Measurements from ENCODE around the gene C19orf67.
"Not testable (repeated sequence)": the region's sequence is repeated elsewhere in the genome, so short reads cannot be mapped to it uniquely, and the experiment has no call there.

The C19orf67 gene

DNA sequence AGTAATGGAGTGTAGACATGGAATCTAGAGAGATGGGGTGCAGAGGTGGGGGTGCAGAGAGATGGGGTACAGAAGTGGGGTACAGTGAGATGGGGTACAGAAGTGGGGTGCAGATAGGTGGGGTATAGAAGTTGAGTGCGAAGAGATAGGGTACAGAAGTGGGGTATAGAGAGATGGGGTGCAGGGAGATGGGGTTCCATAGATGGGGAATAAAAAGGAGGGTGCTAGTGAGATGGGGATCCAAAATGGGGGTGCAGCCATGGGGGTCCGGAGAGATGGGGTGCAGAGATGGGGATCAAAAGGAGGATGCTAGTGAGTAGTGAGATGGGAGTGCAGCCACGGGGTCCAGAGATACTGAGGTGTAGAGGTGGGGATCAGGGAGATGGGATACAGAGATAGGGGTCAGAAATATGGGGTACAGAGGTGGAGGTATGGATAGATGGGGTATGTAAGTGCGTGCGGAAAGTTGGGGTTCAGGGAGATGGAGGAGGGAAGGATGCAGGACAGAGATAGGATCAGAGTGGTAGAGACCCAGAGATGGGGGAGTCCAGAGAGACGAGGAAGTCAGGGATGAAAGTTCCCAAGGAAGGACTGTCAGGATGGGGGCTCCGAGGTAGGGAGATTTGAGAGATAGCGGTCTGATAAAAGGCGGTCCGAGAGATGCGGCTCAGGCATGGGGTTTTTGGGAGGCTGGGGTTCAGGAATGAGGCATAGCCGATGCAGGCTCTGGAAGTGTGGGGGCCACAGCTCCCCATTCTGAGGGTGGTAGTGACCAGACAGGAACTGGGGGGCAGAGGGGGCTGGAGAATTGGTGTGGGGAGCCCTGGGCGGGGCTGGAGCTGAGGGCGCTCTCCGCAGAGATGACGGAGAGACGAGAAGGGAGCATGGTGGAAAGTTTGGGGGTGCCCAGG is 27.1 kb downstream of the C19orf67 start:
- peaks cover 41% of the 10 kb centered on the region for H3K4me1 Mint-ChIP-seq
- ATAC-seq (no peak), DNase-seq (ENCODE audit: low spot score in 2 of 2) (no peak)
- no peak overlapping the region for H3K27ac Mint-ChIP-seq
- no peaks in the 10 kb centered on the region for H3K9me3 Mint-ChIP-seq
- H3K4me3 Mint-ChIP-seq = peak overlapping the region; percentile 67
- H3K36me3 Mint-ChIP-seq = no peaks in the 10 kb centered on the region

DNA sequence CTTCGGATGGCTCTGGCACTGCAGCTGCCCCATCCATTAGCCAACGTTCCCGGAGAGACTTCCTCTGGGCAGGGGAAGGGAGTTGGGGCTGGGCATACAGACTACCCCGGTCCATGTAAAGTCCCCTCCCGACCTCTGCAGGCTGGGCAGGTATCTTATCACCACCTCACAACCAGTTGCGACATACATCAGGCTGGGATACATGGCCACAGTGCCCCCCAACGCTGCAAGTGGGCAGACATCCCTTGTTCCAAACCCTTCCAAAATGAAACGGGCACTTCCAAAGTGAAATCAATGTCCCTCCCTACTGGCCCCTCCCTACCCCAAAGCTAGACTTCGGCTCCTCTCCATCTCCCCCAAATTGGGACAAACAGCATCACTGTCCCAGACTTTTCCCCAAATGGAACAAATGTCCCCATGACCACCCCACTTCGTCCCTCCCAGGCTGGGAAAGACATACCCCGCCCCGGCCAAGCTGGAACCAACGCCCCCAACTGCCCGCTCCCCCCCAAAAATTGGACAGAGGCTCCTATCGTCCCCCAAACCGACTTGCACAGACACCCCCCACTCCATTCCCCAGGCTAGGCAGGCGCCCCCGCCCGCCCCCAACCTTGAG is 28.7 kb downstream of the C19orf67 start:
- H3K4me3 Mint-ChIP-seq = peak overlapping the region; percentile 67
- ATAC-seq (no peak), DNase-seq (ENCODE audit: low spot score in 2 of 2) (no peak)
- H3K9me3 Mint-ChIP-seq = no peaks in the 10 kb centered on the region
- no peak overlapping the region for H3K27ac Mint-ChIP-seq
- peaks cover 45% of the 10 kb centered on the region for H3K4me1 Mint-ChIP-seq
- H3K36me3 Mint-ChIP-seq = peaks cover 14% of the 10 kb centered on the region

DNA sequence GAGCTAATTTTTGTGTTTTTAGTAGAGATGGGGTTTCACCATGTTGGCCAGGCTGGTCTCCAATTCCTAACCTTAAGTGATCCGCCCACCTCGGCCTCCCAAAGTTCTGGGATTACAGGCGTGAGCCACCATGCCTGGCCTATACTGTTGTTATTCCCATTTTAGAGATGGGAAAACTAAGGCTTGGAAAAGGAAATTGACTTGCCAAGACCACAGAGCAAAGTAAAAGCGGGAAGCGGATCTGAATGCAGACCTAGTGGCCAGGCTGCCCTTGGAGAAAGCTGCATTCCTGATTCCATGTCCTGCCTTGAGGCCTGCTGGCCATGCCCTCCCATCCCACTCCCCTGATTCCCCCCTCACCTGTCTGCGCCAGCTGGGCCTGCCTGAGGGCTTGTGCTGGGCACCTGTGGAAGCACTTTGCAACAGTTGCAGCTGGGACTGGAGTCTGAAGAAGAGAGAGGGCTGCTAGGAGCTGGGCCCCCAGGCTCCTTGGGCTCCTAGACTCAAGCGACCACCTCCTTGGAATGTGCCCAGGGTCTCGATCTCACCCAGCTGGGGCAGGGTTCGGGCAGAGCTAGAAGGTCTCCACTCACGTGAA is 29.4 kb downstream of the C19orf67 start:
- Mint-ChIP-seq H3K36me3 (peaks cover 21% of the 10 kb centered on the region), H3K9me3 (no peaks in the 10 kb centered on the region), H3K4me1 (peaks cover 45% of the 10 kb centered on the region), H3K27ac (no peak overlapping the region), H3K4me3 (no peak overlapping the region)
- ATAC-seq (no peak), DNase-seq (ENCODE audit: low spot score in 2 of 2) (no peak)

DNA sequence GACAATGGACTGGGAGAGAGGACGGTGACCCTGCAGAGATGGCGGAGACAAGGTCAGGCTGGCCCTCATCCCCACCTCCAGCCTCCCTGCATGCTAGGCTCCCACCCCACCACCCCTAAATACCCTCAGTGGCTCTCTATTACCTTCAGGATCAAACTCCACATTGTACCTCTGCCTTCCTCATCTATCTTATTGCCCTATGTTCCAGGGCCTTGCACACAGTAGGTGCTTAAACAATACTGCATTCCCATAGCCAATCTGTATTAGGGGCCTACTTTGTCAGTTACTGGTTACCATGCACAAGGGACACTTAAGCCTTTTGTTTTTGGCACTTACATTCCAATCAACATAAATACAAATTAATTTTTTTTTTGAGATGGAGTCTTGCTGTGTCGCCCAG is 30.2 kb downstream of the C19orf67 start:
- peaks cover 45% of the 10 kb centered on the region for H3K4me1 Mint-ChIP-seq
- DNase-seq (ENCODE audit: low spot score in 2 of 2) (no peak), ATAC-seq (peak; percentile 3)
- peaks cover 29% of the 10 kb centered on the region for H3K36me3 Mint-ChIP-seq
- H3K9me3 Mint-ChIP-seq = no peaks in the 10 kb centered on the region
- no peak overlapping the region for H3K4me3 Mint-ChIP-seq
- no peak overlapping the region for H3K27ac Mint-ChIP-seq

DNA sequence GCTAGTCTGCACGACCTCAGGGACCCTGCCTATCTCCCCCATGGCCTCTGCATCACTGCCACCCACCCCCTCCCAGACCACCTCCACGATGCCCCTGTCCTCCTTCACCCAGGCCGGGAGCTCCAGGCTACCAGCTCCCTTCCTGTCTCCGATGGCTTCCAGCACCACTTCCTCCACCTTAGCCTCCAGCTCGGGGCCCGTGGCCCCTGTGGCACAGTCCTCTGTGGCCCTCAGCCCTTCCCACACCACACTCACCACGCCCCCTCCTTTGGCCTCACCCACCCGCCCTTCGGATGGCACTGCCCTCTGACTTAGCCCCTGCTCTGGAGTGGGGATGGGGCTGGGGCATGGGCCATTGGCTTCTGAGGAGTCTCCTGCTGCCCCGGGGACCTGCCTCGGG is 30.9 kb downstream of the C19orf67 start:
- Mint-ChIP-seq H3K4me1 (peaks cover 42% of the 10 kb centered on the region), H3K4me3 (no peak overlapping the region), H3K27ac (no peak overlapping the region), H3K36me3 (peaks cover 36% of the 10 kb centered on the region), H3K9me3 (no peaks in the 10 kb centered on the region)
- no peak for DNase-seq (ENCODE audit: low spot score in 2 of 2)
- ATAC-seq = peak; percentile 5

DNA sequence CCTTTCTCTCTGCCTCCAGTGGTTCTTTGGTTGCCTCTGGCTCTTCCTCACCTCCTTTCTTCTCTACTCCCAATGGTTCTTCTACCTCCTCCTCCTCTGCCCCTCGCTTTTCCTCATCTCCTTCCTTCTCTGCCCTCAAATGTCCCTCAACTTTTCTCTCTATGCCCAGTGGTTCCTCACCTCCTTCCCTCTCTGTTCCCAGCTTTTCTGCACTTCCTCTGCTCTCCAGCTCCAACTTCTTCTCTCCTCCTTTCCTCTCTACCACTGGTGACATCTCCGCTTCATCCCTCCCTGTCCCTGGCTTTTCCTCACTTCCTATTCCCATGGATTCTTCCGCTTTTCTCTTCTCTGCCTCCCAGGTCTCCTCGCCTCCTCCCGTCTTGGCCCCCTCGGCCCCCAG is 31.5 kb downstream of the C19orf67 start:
- Mint-ChIP-seq H3K4me1 (peaks cover 38% of the 10 kb centered on the region), H3K36me3 (peaks cover 42% of the 10 kb centered on the region), H3K27ac (peak overlapping the region; percentile 38), H3K4me3 (no peak overlapping the region), H3K9me3 (no peaks in the 10 kb centered on the region)
- ATAC-seq (no peak), DNase-seq (ENCODE audit: low spot score in 2 of 2) (no peak)

DNA sequence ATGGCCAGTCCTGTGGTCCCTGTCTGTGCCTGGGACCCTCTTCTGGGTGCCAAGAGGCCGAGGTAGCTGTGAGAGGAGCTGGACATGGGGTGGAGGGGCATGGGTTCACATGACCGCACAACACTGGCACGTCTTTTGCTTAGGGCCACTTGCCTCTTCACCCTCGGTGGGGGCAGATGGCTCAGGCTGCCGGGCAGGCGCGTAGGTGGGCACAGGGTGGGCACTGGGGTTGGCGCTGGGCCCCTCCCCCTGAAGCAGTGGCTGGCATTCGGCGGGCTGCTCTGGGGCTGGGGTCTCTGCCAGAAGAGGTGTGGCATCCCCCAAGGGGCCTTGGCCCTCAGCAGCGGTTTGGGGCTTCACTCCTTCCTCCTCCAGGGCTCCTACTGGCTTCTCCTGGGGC is 32.1 kb downstream of the C19orf67 start:
- peak overlapping the region; percentile 38 for H3K27ac Mint-ChIP-seq

DNA sequence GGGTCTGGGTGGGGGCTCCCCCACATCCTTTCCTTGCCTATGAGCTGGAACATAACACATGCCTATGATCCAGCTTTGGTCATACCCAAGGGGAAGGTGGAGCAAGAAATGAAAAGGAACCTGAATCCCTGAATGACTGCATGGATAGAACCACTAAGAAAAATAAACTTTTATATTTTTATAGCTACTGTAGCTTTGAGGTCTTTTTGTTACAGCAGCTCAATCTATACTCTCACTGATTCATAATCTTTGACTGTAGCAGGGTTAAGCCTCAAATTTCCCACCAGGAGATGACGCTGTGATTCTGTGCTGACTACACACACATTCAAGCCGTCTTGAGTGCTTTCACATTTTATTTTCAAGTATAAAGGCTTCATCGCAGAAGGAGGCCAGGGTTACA is 32.6 kb downstream of the C19orf67 start:
- Mint-ChIP-seq H3K4me3 (no peak overlapping the region), H3K27ac (no peak overlapping the region), H3K4me1 (peaks cover 33% of the 10 kb centered on the region), H3K9me3 (no peaks in the 10 kb centered on the region), H3K36me3 (peaks cover 52% of the 10 kb centered on the region)
- DNase-seq (ENCODE audit: low spot score in 2 of 2) (no peak), ATAC-seq (no peak)

More for the DNA sequence above, 32.1 kb downstream of the C19orf67 start:
- Mint-ChIP-seq H3K9me3 (no peaks in the 10 kb centered on the region), H3K36me3 (peaks cover 48% of the 10 kb centered on the region), H3K4me1 (peaks cover 34% of the 10 kb centered on the region), H3K4me3 (no peak overlapping the region)
- DNase-seq (ENCODE audit: low spot score in 2 of 2) = no peak
- ATAC-seq = no peak

DNA sequence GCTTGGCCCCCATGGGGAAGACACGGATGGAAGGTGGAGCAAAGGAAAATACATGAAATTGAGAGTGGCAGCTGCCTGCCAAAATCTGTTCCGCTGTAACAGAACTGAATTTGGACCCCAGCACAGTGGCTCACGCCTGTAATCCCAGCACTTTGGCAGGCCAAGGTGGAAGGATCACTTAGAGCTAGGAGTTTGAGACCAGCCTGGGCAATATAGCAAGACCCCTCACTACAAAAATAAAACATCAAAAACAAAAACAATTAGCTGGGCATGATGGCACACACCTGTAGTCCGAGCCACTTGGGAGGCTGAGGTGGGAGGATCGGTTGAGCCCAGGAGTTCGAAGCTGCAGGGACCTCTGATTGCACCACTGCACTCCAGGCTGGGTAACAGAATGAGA is 33.1 kb downstream of the C19orf67 start:
- Mint-ChIP-seq H3K4me3 (no peak overlapping the region), H3K27ac (peak overlapping the region; percentile 23), H3K36me3 (peaks cover 58% of the 10 kb centered on the region), H3K4me1 (peaks cover 28% of the 10 kb centered on the region), H3K9me3 (no peaks in the 10 kb centered on the region)
- DNase-seq (ENCODE audit: low spot score in 2 of 2) (no peak), ATAC-seq (no peak)

DNA sequence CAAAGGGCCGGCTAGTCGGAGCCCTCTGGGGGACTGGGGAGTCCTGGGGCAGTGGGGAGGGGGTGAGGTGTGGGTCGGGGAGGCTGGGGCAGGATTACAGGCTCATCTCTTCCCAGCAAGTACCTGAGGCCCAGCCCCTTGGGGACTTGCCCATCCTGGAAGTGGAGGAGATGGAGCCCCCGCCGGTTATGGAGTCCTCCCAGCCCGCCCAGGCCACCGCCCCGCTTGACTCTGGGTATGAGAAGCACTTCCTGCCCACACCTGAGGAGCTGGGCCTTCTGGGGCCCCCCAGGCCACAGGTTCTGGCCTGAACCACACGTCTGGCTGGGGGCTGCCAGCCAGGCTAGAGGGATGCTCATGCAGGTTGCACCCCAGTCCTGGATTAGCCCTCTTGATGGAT is 33.6 kb downstream of the C19orf67 start:
- no peak for DNase-seq (ENCODE audit: low spot score in 2 of 2)
- H3K9me3 Mint-ChIP-seq = no peaks in the 10 kb centered on the region
- H3K4me1 Mint-ChIP-seq = peaks cover 28% of the 10 kb centered on the region
- ATAC-seq = no peak
- peak overlapping the region; percentile 23 for H3K27ac Mint-ChIP-seq
- H3K36me3 Mint-ChIP-seq = peaks cover 63% of the 10 kb centered on the region
- H3K4me3 Mint-ChIP-seq = no peak overlapping the region

DNA sequence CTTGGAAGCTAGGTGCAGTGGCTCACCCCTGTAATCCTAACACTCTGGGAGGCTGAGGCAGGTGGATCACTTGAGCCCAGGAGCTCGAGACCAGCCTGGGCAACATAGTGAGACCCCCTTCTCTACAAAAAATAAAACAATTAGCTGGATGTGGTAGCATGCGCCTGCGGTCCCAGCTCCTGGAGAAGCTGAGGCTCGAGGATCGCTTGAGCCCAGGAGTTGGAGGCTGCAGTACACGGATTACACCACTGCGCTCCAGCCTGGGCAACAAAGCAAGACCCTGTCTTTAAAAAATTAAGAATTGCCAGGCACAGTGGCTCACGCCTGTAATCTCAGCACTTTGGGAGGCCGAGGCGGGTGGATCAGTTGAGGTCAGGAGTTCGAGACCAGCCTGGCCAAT is 34.6 kb downstream of the C19orf67 start:
- DNase-seq (ENCODE audit: low spot score in 2 of 2); ATAC-seq; H3K4me3 Mint-ChIP-seq; H3K9me3 Mint-ChIP-seq; H3K27ac Mint-ChIP-seq: not testable (repeated sequence)
- Mint-ChIP-seq H3K36me3 (peaks cover 73% of the 10 kb centered on the region), H3K4me1 (peaks cover 35% of the 10 kb centered on the region)

DNA sequence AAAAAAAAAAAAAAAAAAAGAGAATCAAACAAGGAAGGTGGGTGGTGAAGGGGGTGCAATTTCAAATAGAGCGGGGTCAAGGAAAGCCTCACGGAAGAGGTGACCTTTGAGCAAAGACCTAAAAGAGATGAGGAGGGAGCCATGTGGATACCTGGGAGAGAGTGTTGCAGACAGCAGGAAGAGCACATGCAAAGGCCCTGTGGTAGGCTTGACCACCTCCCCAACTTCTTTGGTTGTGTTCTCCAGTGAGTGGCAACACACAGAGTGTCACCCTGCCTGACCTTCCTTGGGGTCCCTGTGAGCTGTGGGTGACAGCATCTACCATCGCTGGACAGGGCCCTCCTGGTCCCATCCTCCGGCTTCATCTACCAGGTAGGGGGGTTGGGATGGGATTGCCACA is 35.1 kb downstream of the C19orf67 start:
- H3K36me3 Mint-ChIP-seq = peaks cover 78% of the 10 kb centered on the region
- DNase-seq (ENCODE audit: low spot score in 2 of 2) (no peak), ATAC-seq (no peak)
- H3K27ac Mint-ChIP-seq = no peak overlapping the region
- H3K9me3 Mint-ChIP-seq = no peaks in the 10 kb centered on the region
- H3K4me3 Mint-ChIP-seq = no peak overlapping the region
- peaks cover 33% of the 10 kb centered on the region for H3K4me1 Mint-ChIP-seq

DNA sequence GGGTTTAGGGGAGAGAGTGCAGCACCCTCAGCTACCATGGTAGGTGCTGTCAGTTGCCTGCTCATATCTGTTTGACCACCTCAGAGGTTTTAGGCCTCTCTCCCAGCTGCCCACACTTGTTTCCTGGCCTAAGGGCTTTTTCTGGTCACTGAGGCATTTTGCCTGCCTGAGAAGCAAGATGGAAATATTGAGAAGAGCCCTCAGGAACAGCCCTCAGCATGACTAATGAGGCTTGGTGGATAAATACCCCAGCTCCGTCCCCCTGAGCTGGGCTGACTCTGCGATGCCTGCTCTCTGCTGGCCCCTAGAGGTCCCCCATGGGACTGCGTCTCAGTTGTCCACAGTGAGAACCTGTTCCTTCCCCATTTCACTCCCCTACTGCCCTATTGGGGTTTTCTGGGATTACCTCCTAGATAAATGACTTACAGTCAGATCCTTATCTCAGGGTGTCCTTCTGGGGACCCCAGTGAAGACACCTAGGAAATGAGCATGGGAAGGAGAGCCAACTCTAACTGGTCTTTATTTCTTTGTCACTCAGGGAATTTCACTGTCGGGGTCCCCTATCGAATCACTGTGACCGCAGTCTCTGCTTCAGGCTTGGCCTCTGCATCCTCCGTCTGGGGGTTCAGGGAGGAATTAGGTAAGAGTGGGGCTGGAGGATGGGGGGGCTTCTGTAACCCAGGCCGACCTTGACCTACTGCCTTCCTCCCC is 37.0 kb downstream of the C19orf67 start:
- H3K4me1 Mint-ChIP-seq = peaks cover 16% of the 10 kb centered on the region
- peak; percentile 87 for ATAC-seq
- H3K4me3 Mint-ChIP-seq = no peak overlapping the region
- no peaks in the 10 kb centered on the region for H3K9me3 Mint-ChIP-seq
- H3K27ac Mint-ChIP-seq = peak overlapping the region; percentile 52
- peak; percentile 74 to 88 for DNase-seq (ENCODE audit: low spot score in 2 of 2)
- H3K36me3 Mint-ChIP-seq = peaks cover 97% of the 10 kb centered on the region

DNA sequence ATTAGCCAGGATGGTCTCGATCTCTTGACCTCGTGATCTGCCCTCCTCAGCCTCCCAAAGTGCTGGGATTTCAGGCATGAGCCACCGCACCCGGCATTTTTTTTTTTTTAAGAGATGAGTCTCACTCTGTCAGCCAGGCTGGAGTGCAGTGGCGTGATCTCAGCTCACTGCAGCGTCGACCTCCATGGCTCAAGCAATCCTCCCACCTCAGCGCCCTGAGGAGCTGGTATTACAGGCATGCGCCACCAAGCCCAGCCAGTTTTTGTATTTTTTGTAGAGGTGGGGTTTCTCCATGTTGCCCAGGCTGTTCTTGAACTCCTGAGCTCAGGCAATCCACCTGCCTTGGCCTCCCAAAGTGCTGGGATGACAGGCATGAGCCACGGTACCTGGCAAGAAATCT is 37.7 kb downstream of the C19orf67 start:
- Mint-ChIP-seq H3K36me3 (peaks cover 100% of the 10 kb centered on the region), H3K27ac (peak overlapping the region; percentile 52), H3K4me1 (peaks cover 20% of the 10 kb centered on the region)
- not testable (repeated sequence) for H3K4me3 Mint-ChIP-seq; DNase-seq (ENCODE audit: low spot score in 2 of 2); ATAC-seq; H3K9me3 Mint-ChIP-seq
